CD4-positive, alpha-beta T cell treated with Interleukin-1 beta for 1 hour (primary cell): ENCODE results near the gene FNDC3B.

Source experiments
- DNase-seq, 2 donors: peaks; one replicate each; pipeline ENCODE4 v3.0.0-alpha.2; 2020 to 2022

FNDC3B gene

GRCh38 chr3:172098698-172099494 lies 59.5 kb downstream of the FNDC3B start:
- DNase-seq = no peak

DNA sequence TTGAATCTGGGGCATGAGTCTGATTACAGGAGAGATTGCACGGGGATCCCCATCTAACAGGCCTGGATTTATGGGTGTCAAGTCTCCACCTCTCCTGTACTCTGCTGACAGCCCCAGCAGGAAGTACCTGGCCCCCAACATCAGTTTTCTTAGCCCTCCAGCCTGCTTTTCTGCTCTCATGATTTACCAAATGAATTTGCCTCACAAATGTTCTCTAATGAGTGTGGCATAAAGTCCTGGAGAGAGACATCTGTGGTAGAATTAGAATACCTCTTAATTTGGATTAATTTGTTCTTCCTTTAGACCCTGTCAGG lies 60.1 kb downstream of the FNDC3B start:
- no peak for DNase-seq

- DNase-seq = no peak
These were observed 61.1 kb downstream of the FNDC3B start for GRCh38 chr3:172100482-172100881.

DNA sequence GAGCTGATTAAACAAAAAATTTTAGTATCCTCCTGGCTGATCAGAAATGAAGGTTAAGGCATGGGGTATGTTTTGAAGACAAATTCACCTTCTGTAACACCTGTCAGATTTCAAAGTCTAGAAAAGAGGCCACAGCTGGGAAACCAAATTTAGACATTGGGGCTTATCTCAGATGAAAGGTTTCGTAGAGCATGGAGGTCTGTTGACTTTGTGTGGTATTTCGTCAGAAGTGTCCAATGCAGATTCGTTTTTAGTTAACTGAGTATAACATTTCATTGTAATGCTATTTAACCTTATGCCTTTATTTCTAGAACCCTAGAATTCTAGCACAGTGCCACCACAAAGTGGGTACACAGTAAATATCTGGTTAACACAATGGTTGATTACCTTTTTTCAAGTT lies 61.7 kb downstream of the FNDC3B start:
- no peak for DNase-seq

DNA sequence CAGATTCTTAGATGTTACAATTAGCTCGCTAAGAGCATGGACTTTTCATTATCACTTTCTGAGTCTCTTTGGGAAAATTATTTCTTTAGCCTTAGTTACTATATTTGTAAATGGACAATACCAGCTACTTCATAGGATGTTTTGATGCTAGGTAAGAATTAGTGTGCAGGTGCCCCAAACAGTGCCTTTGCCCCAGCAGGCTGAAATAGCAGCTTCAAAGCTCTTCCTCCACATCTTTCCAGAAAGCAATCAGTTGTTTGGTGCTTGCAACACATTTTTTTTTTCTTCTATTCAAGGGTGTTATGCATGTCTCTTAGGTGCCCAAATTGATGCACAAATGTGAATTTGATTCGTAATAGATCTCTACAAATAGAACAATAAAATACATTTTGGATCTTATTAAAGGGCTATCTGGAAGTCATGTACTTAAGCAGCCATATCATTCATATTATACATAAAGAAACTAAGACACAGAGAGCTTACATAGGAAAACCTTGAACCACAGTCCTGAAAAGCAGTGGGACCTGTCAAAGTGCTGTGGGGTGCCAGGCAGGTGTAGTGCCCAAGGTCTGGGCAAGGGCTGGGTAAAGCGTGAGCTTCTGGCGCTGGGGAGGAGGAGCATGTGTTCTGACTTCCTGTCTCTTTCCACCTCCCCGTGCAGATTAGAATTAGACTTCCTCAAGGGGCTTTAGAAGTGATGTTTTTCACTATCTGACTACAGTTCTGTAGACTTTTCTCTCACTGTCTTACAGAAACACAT lies 62.9 kb downstream of the FNDC3B start:
- peak; percentile 37 to 50 for DNase-seq

- DNase-seq = no peak
These were observed 63.5 kb downstream of the FNDC3B start for GRCh38 chr3:172102883-172103310.

DNA sequence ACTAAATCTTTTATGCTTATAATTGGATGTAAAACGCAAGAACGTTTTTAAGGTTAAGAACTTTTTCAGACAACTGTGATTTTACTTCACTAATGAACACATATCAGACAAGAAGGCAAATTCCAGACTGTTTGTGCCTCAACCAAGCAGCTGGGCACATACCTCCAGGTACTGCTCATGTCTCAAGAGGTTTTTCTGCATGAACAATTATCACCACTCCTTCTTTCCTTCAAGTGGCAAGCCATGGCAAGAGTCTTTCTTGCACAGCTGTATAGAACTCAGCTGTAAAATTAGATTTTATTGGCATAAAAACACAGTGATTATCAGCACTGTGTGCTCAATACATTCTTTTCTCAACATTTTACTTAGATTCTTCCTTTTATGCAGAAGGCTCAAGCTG lies 64.3 kb downstream of the FNDC3B start:
- DNase-seq = no peak

GRCh38 chr3:172104471-172105072 lies 65.2 kb downstream of the FNDC3B start:
- no peak for DNase-seq

GRCh38 chr3:172106037-172106954 lies 66.9 kb downstream of the FNDC3B start:
- DNase-seq = no peak

DNA sequence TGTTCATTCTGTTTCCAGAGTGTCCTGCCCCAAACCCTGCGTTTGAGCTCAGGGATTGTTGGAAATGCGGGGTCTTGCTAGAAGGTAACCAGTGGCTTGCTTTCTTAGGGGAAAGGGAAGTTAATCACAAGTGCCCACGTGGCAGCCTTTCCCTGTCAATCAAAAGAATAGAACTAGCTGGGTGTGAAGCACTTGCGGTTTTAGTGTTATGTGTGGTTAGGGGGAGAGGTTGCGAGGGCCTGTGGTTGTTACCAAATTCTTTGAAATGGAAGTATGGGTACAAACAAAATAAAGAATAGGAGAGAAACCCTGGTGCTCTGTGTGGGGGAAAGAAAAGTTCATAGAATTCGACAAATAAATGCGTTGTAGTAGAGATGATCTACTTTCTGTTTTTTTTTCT lies 67.6 kb downstream of the FNDC3B start:
- peak; percentile 73 to 79 for DNase-seq

DNA sequence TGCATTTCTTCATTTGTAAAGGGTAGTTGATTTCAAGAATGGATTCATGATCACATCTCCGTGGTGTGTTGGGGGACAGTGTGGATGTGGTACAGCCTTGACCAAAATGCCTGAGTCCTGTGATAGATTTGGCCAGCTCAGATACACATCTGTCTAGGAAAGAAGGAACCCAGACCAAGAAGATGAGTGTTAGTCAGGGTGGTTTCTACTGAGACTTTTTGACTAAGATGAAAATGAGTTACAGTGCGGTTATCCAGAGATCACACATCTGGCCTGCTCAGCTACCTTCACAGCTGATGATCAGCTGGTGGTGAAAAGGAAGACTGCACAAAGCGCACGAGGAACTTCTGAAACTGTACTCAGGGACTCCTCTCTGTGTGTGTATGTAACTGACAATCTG lies 68.0 kb downstream of the FNDC3B start:
- DNase-seq = peak; percentile 55 to 69

DNA sequence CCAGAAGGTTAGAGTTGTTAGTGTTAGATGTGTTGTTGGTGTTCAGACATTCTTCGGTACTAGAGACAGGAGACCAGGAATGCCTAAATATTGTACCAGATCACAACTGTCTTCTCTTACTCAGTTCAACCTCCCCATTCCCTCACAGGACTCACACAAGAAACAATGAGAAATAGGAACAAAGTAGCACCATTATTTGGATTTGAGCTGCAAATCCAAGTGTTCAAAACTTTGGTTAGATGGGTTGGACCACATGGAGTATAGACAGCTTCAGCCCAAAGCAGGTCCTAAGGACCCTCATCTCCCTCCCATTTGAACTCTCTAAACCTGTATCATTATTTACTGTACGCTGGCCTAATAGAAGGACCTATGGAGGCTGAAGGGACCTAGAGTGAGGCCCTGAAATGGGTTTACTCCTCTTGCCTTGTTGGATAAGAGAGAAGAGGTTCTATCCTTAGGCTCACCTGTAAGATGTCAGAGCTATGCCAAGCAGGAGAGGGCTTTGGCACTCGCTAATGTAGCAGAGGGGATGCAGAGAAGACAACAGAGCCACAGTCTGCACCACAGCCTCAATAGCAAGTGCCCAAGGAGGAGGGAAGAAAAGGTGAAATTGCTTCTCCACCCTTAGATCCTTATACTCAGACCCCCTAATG lies 70.9 kb downstream of the FNDC3B start:
- no peak for DNase-seq

DNA sequence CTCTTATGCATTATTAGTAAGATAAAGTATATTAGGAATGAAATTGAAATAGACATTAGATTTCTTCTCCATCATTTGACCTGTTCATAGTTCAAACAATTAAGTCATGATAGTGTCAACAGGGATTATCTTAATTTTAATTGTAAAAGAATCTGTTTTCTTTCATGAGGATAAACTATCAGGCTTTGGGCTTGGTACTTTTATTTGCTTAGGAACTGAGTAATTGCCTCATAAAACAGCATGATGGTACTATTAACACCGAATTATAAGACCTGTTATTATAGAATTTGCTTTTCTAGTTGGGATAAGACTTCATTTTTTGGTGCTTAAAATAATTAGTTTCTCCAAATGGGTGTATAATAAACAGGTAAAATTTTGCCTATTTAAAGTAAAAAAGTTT lies 71.8 kb downstream of the FNDC3B start:
- DNase-seq = no peak

- DNase-seq = no peak
These were observed 72.8 kb downstream of the FNDC3B start for GRCh38 chr3:172112078-172112733.

- no peak for DNase-seq
These were observed 73.3 kb downstream of the FNDC3B start for GRCh38 chr3:172112734-172113120.

GRCh38 chr3:172113710-172114109 lies 74.3 kb downstream of the FNDC3B start:
- no peak for DNase-seq

GRCh38 chr3:172115059-172115458 lies 75.7 kb downstream of the FNDC3B start:
- no peak for DNase-seq

- no peak for DNase-seq
These were observed 76.4 kb downstream of the FNDC3B start for GRCh38 chr3:172115787-172116186.

- DNase-seq = no peak
These were observed 78.6 kb downstream of the FNDC3B start for GRCh38 chr3:172118019-172118418.

- no peak for DNase-seq
These were observed 80.0 kb downstream of the FNDC3B start for GRCh38 chr3:172119266-172119969.

GRCh38 chr3:172120912-172121311 lies 81.5 kb downstream of the FNDC3B start:
- DNase-seq = no peak
